K562 (cell line): ENCODE data around the gene RALGPS1. TPM values are rescaled to one million over a fixed set of nuclear protein-coding genes. Genes with fewer than 3 reads are reported as not detected.
A peak's percentile ranks its signal among the peaks of the same experiment; 100 is the strongest.

ENCODE experiments used
- ATAC-seq: fragments of 200-7000 bp; cut with Tn5 transposase; 3 replicates; pipeline ENCODE4 v1.9.1; 2020; ENCODE audit warnings: moderate library complexity
- BruUV-seq: library from RNA; stranded (reverse); fragments of 400-500 nt; replicated peaks from 2 replicates; lab custom pipeline; 2021; lab: Mats Ljungman, UMichigan
- CTCF ChIA-PET: fragments of 300-600 bp; formaldehyde crosslinking; extraction: SDS; loops from one replicate; lab custom pipeline; 2021; ENCODE audit warnings: low intra/inter-chr PET ratio; lab: Yijun Ruan, JAX
- POLR2A ChIA-PET: fragments of 300-600, 350-650 bp; sonication (Branson Sonifier 250); formaldehyde crosslinking; extraction: SDS; loops from one replicate; lab custom pipeline; 2021; ENCODE audit warnings: antibody characterized with exemption, inconsistent platforms; lab: Yijun Ruan, JAX
- DNase-seq, 4 experiments: peaks; one replicate each; pipeline versions ENCODE4 v3.0.0 to v3.0.0-alpha.2; 2011 to 2018; ENCODE audit warnings: low spot score in 3 of 4, mixed read lengths in 3 of 4; ENCODE audit errors: extremely low read depth in 1 of 4
- FAIRE-seq: peaks from 2 replicates; lab custom pipeline; 2011; peaks lifted over from hg19 to GRCh38; lab: Jason Lieb, UNC
- H2AFZ ChIP-seq: 2 replicates; pipeline ENCODE4 v1.6.0; 2011; ENCODE audit warnings: low read depth, low read length, control low read depth, inconsistent platforms
- H3K27ac ChIP-seq: fragments of 200-600 bp; 3 replicates; pipeline ENCODE4 v1.8.0; 2011; ENCODE audit warnings: low read depth, mild to moderate bottlenecking, control low read depth, inconsistent platforms, low read length, moderate library complexity, mixed read lengths; ENCODE audit errors: extremely low read depth
- H3K27me3 ChIP-seq, 2 experiments: fragments of 300-600 bp in 1 of 2; 2 replicates in 1 of 2; 3 replicates in 1 of 2; pipeline versions ENCODE4 v1.6.0 to v1.8.0; 2011; ENCODE audit warnings: inconsistent platforms in 2 of 2, low read length in 2 of 2, mild to moderate bottlenecking in 1 of 2, mixed read lengths in 1 of 2, moderate library complexity in 1 of 2; ENCODE audit not compliant: control insufficient read depth in 2 of 2, insufficient read depth in 2 of 2
- H3K36me3 ChIP-seq: fragments of 300-600 bp; 3 replicates; pipeline ENCODE4 v1.8.0; 2011; ENCODE audit warnings: mild to moderate bottlenecking, low read length, inconsistent platforms; ENCODE audit not compliant: control insufficient read depth, insufficient read depth
- H3K4me1 ChIP-seq, 2 experiments: fragments of 200-600 bp in 1 of 2; replicated peaks in 1 of 2; 2 replicates in 1 of 2; 3 replicates in 1 of 2; pipeline versions ENCODE4 v1.5.1 to v1.8.0; 2011; ENCODE audit warnings: inconsistent platforms in 2 of 2, low read length in 2 of 2, mild to moderate bottlenecking in 1 of 2, mixed read lengths in 1 of 2, moderate library complexity in 1 of 2; ENCODE audit not compliant: control insufficient read depth in 2 of 2, insufficient read depth in 2 of 2
- H3K4me2 ChIP-seq: 2 replicates; pipeline ENCODE4 v1.6.1; 2011; ENCODE audit warnings: low read length, control low read depth, inconsistent platforms, mixed read lengths; ENCODE audit not compliant: insufficient read depth
- H3K4me3 ChIP-seq: fragments of 200-600 bp; sonication (generic), shearing (Covaris generic); 2 replicates; pipeline ENCODE4 v1.5.1; 2016; ENCODE audit warnings: control low read depth, inconsistent platforms
- H3K79me2 ChIP-seq: fragments of 200-600 bp; 3 replicates; pipeline ENCODE4 v1.8.0; 2011; ENCODE audit warnings: low read length, inconsistent platforms; ENCODE audit not compliant: control insufficient read depth, insufficient read depth
- H3K9ac ChIP-seq, 2 experiments: 2 replicates each; pipeline versions ENCODE4 v1.6.0 to v1.6.1; 2011; ENCODE audit warnings: low read depth in 2 of 2, low read length in 2 of 2, control low read depth in 1 of 2, inconsistent platforms in 1 of 2, mild to moderate bottlenecking in 1 of 2, mixed read lengths in 1 of 2; ENCODE audit not compliant: insufficient read depth in 1 of 2
- H3K9me1 ChIP-seq: one replicate; pipeline ENCODE4 v1.6.0; 2011; ENCODE audit warnings: inconsistent platforms, mild to moderate bottlenecking, low read length, moderate library complexity; ENCODE audit not compliant: control insufficient read depth, insufficient read depth
- H3K9me3 ChIP-seq: replicated peaks from 2 replicates; pipeline ENCODE4 v1.5.1; 2011; ENCODE audit warnings: low read depth, low read length, inconsistent platforms; ENCODE audit not compliant: control insufficient read depth, insufficient read depth
- H4K20me1 ChIP-seq: replicated peaks from 2 replicates; pipeline ENCODE4 v1.6.1; 2011; ENCODE audit warnings: low read length, inconsistent platforms, mixed read lengths; ENCODE audit not compliant: control insufficient read depth, insufficient read depth
- FIP1L1 ChIP-seq: fragments of 200-400 bp; formaldehyde crosslinking; IDR thresholded peaks from 2 replicates; pipeline ENCODE4 v1.6.1; 2018; ENCODE audit warnings: mild to moderate bottlenecking, low read depth, low read length; ENCODE audit not compliant: poor library complexity, severe bottlenecking
- GATAD2B ChIP-seq: fragments of 450-650 bp; IDR thresholded peaks from 2 replicates; pipeline ENCODE4 v1.6.1; 2017; ENCODE audit warnings: mild to moderate bottlenecking, borderline replicate concordance
- MCM5 ChIP-seq: fragments of 450-650 bp; IDR thresholded peaks from 2 replicates; pipeline ENCODE4 v1.6.1; 2016; ENCODE audit warnings: low read depth
- NCOA4 ChIP-seq: fragments of 450-650 bp; IDR thresholded peaks from 2 replicates; pipeline ENCODE4 v1.6.1; 2018; ENCODE audit warnings: mild to moderate bottlenecking; ENCODE audit not compliant: partially characterized antibody
- NR0B1 ChIP-seq: fragments of 450-650 bp; IDR thresholded peaks from one replicate; pipeline ENCODE4 v1.6.1; 2018; ENCODE audit warnings: mild to moderate bottlenecking, moderate library complexity; ENCODE audit not compliant: partially characterized antibody
- RAD21 ChIP-seq, 2 experiments: fragments of 250-450 bp in 1 of 2; fragments of 450-650 bp in 1 of 2; sonication (Bioruptor Pico) in 1 of 2; formaldehyde crosslinking in 1 of 2; IDR thresholded peaks in 1 of 2; conservative IDR thresholded peaks in 1 of 2; 2 replicates each; pipeline versions ENCODE4 v1.4.0 to v1.8.0; 2020 to 2022; ENCODE audit warnings: mild to moderate bottlenecking in 2 of 2, moderate library complexity in 1 of 2
- SIN3A ChIP-seq, 2 experiments: fragments of 150-350 bp in 1 of 2; IDR thresholded peaks; 2 replicates each; pipeline ENCODE4 v1.6.1; 2011 to 2016; ENCODE audit warnings: borderline replicate concordance in 2 of 2, low read depth in 2 of 2, low read length in 2 of 2, mild to moderate bottlenecking in 2 of 2, moderate library complexity in 2 of 2; ENCODE audit not compliant: control insufficient read depth in 1 of 2
- WGBS: fragments of 100-300 bp; shearing (Covaris generic); methylation state at CpG from one replicate; pipeline ENCODE4 v1.1.6; 2016; ENCODE audit warnings: low coverage, mixed read lengths; ENCODE audit not compliant: insufficient coverage; ENCODE audit errors: missing lambda C conversion rate; 5-methylcytosine and 5-hydroxymethylcytosine counted together
- in situ Hi-C: fragments of 300-500 bp; cut with MboI; formaldehyde crosslinking; loops from 4 replicates; pipeline ENCODE4 v1.15.0; 2018; ENCODE audit warnings: inconsistent platforms, mixed read lengths
- intact Hi-C: fragments of 100-400 bp; cut with micrococcal nuclease; formaldehyde crosslinking; loops from 2 replicates; pipeline ENCODE4 v1.14.2; 2022
- polyA plus RNA-seq, 8 experiments: library from polyadenylated mRNA; depleted of rRNA in 4 of 8; stranded (reverse) in 5 of 8; unstranded in 3 of 8; fragments of >200 nt; fragmentation: Nextera tagmentation in 2 of 8; fragmentation: Illumina TruSeq in 1 of 8; extraction: Ambion mirVana in 2 of 8; extraction: Trizol in 1 of 8; gene quantifications; 2 replicates each; pipeline versions ENCODE4 v1.2.1 to v1.2.3, GENCODE V29; 2011 to 2014; ENCODE audit warnings: inconsistent platforms in 1 of 8, missing spikeins in 1 of 8
- total RNA-seq, 7 experiments: library from RNA; depleted of rRNA in 6 of 7; stranded (reverse); fragments of >200 nt in 6 of 7; fragmentation: Illumina TruSeq in 2 of 7; extraction: Trizol in 2 of 7; gene quantifications; 2 replicates each; pipeline versions ENCODE4 v1.2.1 to v1.2.3, GENCODE V29; 2011 to 2021; ENCODE audit warnings: low replicate concordance in 1 of 7
- TF ChIP-seq, protein P1 (sequence below), 2 experiments: fragments of 450-650 bp; formaldehyde crosslinking in 1 of 2; IDR thresholded peaks; 2 replicates each; pipeline versions ENCODE4 v1.4.0 to v1.6.1; 2014 to 2020; ENCODE audit warnings: mild to moderate bottlenecking in 2 of 2, borderline replicate concordance in 1 of 2, low read depth in 1 of 2
- TF ChIP-seq, protein P2 (sequence below): fragments of 250-450 bp; sonication (Bioruptor Pico); IDR thresholded peaks from 2 replicates; pipeline ENCODE4 v1.9.0; 2021; ENCODE audit warnings: mild to moderate bottlenecking, inconsistent platforms

Gene RALGPS1
- total and polyA plus RNA-seq, 9 of the 15 experiments (the other 6 are each of a cell fraction or from before 2014, with no cell fraction given): 0.04 to 2.6 (median 1.5) TPM

GRCh38 chr9:126947529-126947928, 32.9 kb downstream of the RALGPS1 start:
- BruUV-seq: no TSS peak
- no peak overlapping the region for H2AFZ ChIP-seq
- ChIA-PET CTCF (no interaction called here), POLR2A (interaction anchor here (1.0 to 1.1 kb wide), 2 partner anchors 11 to 14 kb away, joined by 3 read pairs; no protein-coding TSS in a partner anchor)
- H3K4me1 ChIP-seq: peaks cover 9% of the 10 kb centered on the region in 2 experiments; a peak in 4 of 5 replicates
- no peak overlapping the region for H3K9ac ChIP-seq
- H3K9me3 ChIP-seq: no peaks in the 10 kb centered on the region
- no peaks in the 10 kb centered on the region for H3K9me1 ChIP-seq
- H3K27me3 ChIP-seq: no peaks in the 10 kb centered on the region; a peak in 1 of 5 replicates
- no peaks in the 10 kb centered on the region for H3K36me3 ChIP-seq
- intact Hi-C loops: no loop called here
- no peaks in the 10 kb centered on the region for H4K20me1 ChIP-seq
- H3K27ac ChIP-seq: no peak overlapping the region
- FAIRE-seq: no peak
- H3K4me2 ChIP-seq: no peak overlapping the region
- H3K79me2 ChIP-seq: no peaks in the 10 kb centered on the region
- no peak overlapping the region for H3K4me3 ChIP-seq
- in situ Hi-C loops: loop anchor here (25.0 kb wide), 1 partner anchor 965 kb away; the partner anchor contains the start of gene ST6GALNAC4
- ATAC-seq: peak; percentile 47; the same call in 2 of the 3 replicates
- 80% methylated on average over 1 of the region's 1 CpG for WGBS
- peak in 1 of 4 experiments; percentile 13 for DNase-seq
- TF ChIP-seq RAD21 (CRISPR knock-in tag; conservative IDR thresholded peaks at IDR 0.05 in 1 of 2, IDR thresholded peaks at IDR 0.05 in 1 of 2): peak in 1 of 2 experiments; percentile 63; a peak in 2 of 4 replicates
- TF ChIP-seq NR0B1: no peak
- TF ChIP-seq MCM5: no peak
- TF ChIP-seq, protein P1, sequence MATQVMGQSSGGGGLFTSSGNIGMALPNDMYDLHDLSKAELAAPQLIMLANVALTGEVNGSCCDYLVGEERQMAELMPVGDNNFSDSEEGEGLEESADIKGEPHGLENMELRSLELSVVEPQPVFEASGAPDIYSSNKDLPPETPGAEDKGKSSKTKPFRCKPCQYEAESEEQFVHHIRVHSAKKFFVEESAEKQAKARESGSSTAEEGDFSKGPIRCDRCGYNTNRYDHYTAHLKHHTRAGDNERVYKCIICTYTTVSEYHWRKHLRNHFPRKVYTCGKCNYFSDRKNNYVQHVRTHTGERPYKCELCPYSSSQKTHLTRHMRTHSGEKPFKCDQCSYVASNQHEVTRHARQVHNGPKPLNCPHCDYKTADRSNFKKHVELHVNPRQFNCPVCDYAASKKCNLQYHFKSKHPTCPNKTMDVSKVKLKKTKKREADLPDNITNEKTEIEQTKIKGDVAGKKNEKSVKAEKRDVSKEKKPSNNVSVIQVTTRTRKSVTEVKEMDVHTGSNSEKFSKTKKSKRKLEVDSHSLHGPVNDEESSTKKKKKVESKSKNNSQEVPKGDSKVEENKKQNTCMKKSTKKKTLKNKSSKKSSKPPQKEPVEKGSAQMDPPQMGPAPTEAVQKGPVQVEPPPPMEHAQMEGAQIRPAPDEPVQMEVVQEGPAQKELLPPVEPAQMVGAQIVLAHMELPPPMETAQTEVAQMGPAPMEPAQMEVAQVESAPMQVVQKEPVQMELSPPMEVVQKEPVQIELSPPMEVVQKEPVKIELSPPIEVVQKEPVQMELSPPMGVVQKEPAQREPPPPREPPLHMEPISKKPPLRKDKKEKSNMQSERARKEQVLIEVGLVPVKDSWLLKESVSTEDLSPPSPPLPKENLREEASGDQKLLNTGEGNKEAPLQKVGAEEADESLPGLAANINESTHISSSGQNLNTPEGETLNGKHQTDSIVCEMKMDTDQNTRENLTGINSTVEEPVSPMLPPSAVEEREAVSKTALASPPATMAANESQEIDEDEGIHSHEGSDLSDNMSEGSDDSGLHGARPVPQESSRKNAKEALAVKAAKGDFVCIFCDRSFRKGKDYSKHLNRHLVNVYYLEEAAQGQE (IDR thresholded peaks at IDR 0.05; ENCODE audit: borderline replicate concordance): peak; percentile 43; the same call in 1 of the 2 replicates
- TF ChIP-seq, protein P1 (CRISPR knock-in tag; IDR thresholded peaks at IDR 0.05; ENCODE audit: low read depth): no peak
- TF ChIP-seq FIP1L1: no peak
- TF ChIP-seq, protein P2, sequence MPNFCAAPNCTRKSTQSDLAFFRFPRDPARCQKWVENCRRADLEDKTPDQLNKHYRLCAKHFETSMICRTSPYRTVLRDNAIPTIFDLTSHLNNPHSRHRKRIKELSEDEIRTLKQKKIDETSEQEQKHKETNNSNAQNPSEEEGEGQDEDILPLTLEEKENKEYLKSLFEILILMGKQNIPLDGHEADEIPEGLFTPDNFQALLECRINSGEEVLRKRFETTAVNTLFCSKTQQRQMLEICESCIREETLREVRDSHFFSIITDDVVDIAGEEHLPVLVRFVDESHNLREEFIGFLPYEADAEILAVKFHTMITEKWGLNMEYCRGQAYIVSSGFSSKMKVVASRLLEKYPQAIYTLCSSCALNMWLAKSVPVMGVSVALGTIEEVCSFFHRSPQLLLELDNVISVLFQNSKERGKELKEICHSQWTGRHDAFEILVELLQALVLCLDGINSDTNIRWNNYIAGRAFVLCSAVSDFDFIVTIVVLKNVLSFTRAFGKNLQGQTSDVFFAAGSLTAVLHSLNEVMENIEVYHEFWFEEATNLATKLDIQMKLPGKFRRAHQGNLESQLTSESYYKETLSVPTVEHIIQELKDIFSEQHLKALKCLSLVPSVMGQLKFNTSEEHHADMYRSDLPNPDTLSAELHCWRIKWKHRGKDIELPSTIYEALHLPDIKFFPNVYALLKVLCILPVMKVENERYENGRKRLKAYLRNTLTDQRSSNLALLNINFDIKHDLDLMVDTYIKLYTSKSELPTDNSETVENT (CRISPR knock-in tag): no peak
- no peak for TF ChIP-seq NCOA4
- TF ChIP-seq SIN3A (IDR thresholded peaks at IDR 0.05; ENCODE audit: borderline replicate concordance in 2 of 2, control insufficient read depth in 1 of 2, low read depth in 2 of 2, low read length in 2 of 2): no peak
- TF ChIP-seq GATAD2B: no peak
